ENCODE data around the gene TMEM178B.

TMEM178B gene

DNA sequence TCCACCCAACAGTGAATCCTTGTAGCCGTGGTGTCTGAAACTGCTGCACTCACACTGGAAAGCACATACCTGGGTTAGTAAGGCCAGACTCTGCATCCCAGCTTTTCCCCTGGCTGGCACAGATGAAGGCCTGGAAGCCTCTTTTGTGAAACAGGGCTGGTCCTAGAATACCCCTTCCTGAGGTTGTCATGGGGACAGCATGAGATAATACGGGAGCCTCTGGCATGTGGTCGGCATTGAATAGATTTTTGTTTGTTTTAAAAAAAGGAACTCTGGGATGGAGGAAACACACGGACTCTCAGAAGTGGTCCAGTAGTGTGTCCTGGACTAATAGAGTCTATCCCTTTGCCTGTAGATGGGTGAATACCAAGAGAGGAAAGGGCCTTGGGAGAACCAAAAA lies 129.7 kb downstream of the TMEM178B start:
- TF ChIP-seq POLR2AphosphoS5 (IDR thresholded peaks at IDR 0.05; ENCODE audit: low read depth, low read length) (no peak), FOXP2 (optimal IDR thresholded peaks at IDR 0.05; ENCODE audit: borderline replicate concordance, extremely low read depth, extremely low read length, insufficient read depth) (no peak)

DNA sequence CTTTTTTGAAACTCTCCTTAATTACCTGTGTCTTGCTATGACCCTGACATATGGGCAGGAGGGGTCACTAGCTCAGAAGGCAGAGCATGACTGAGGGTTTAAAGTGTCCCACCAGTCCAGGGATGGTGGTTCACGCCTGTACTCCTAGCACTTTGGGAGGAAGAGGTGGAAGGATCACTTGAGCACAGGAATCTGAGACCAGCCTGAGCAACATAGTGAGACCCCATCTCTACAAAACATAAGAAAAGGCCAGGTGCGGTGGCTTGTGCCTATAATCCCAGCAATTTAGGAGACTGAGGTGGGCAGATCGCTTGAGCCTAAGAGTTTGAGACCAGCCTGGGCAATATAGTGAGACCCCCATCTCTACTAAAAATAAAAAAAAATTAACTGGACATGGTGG lies 133.8 kb downstream of the TMEM178B start:
- no peak for TF ChIP-seq POLR2AphosphoS5 (IDR thresholded peaks at IDR 0.05; ENCODE audit: low read depth, low read length)
- TF ChIP-seq, protein P1, sequence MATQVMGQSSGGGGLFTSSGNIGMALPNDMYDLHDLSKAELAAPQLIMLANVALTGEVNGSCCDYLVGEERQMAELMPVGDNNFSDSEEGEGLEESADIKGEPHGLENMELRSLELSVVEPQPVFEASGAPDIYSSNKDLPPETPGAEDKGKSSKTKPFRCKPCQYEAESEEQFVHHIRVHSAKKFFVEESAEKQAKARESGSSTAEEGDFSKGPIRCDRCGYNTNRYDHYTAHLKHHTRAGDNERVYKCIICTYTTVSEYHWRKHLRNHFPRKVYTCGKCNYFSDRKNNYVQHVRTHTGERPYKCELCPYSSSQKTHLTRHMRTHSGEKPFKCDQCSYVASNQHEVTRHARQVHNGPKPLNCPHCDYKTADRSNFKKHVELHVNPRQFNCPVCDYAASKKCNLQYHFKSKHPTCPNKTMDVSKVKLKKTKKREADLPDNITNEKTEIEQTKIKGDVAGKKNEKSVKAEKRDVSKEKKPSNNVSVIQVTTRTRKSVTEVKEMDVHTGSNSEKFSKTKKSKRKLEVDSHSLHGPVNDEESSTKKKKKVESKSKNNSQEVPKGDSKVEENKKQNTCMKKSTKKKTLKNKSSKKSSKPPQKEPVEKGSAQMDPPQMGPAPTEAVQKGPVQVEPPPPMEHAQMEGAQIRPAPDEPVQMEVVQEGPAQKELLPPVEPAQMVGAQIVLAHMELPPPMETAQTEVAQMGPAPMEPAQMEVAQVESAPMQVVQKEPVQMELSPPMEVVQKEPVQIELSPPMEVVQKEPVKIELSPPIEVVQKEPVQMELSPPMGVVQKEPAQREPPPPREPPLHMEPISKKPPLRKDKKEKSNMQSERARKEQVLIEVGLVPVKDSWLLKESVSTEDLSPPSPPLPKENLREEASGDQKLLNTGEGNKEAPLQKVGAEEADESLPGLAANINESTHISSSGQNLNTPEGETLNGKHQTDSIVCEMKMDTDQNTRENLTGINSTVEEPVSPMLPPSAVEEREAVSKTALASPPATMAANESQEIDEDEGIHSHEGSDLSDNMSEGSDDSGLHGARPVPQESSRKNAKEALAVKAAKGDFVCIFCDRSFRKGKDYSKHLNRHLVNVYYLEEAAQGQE (IDR thresholded peaks at IDR 0.05; ENCODE audit: insufficient read depth in 1 of 2, low read depth in 2 of 2, low read length in 2 of 2): no peak
- no peak for TF ChIP-seq FOXP2 (optimal IDR thresholded peaks at IDR 0.05; ENCODE audit: borderline replicate concordance, extremely low read depth, extremely low read length, insufficient read depth)
- TF ChIP-seq TAF1 (IDR thresholded peaks at IDR 0.05; ENCODE audit: borderline replicate concordance, insufficient read depth, low read length): no peak
- TF ChIP-seq SIN3A (IDR thresholded peaks at IDR 0.05; ENCODE audit: borderline replicate concordance, insufficient read depth, low read length): no peak

DNA sequence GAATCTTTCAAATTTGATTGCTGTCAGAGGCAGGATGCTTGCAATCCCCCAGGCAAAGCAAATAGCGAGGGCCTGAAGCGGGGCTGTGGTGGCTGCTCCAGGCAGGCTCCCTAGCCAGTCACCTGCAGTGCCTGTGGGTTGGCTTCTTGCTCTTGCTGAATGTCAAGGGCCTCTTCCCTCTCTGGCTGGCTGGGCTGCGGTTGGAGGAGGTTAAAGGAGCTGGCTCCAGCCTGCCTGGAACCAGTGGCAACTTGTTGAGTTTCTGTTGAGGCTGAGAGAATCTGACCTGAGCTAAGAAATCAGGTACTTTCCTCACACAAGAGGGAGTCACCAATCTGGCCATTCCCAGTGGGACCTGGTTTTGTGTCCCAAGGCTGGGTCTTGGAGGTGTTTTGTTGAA lies 134.7 kb downstream of the TMEM178B start:
- no peak for TF ChIP-seq SIN3A (IDR thresholded peaks at IDR 0.05; ENCODE audit: borderline replicate concordance, insufficient read depth, low read length)
- TF ChIP-seq, protein P1 (IDR thresholded peaks at IDR 0.05; ENCODE audit: insufficient read depth in 1 of 2, low read depth in 2 of 2, low read length in 2 of 2): no peak
- no peak for TF ChIP-seq FOXP2 (optimal IDR thresholded peaks at IDR 0.05; ENCODE audit: borderline replicate concordance, extremely low read depth, extremely low read length, insufficient read depth)
- no peak for TF ChIP-seq TAF1 (IDR thresholded peaks at IDR 0.05; ENCODE audit: borderline replicate concordance, insufficient read depth, low read length)
- TF ChIP-seq POLR2AphosphoS5 (IDR thresholded peaks at IDR 0.05; ENCODE audit: low read depth, low read length): no peak

DNA sequence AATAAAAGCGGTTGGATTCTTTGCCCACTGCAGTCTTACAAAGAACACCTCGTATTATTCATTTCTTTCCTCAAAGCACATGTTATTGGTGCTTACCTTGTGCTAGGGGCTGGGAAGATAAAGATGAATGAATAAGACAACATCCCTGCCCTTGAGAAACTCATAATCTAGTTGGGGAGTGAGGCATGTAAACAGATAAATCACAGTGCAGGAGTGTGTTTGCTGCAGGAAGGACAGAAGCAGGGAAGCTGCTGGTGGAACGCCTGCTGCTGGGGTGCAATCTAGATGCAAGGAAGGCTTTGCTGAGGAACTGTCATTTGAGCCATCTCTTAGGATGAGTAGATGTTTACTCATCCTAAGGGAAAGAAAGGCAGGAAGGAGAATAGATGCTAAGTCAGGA lies 135.6 kb downstream of the TMEM178B start:
- TF ChIP-seq POLR2AphosphoS5 (IDR thresholded peaks at IDR 0.05; ENCODE audit: low read depth, low read length): no peak
- no peak for TF ChIP-seq SIN3A (IDR thresholded peaks at IDR 0.05; ENCODE audit: borderline replicate concordance, insufficient read depth, low read length)
- TF ChIP-seq FOXP2 (optimal IDR thresholded peaks at IDR 0.05; ENCODE audit: borderline replicate concordance, extremely low read depth, extremely low read length, insufficient read depth): no peak

DNA sequence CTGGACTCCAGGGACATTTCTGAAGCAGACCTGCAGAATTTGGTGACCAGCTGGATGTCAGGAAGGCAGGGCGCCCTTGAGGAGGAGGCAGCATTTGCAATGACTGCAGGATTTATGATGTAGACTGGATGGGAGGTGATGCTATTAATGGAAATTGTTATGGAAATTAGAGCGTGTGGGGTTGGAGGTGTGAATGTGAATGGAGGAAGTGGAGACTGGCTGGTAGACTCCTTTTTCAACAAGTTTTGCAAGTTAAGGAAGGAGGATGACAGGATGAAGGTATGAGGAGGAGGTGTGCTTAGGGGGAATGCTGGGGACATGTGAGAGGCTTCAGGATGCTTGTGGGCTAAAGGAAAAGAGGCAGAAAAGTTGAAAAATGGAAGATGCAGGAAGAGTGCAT lies 137.0 kb downstream of the TMEM178B start:
- TF ChIP-seq, protein P1 (IDR thresholded peaks at IDR 0.05; ENCODE audit: insufficient read depth in 1 of 2, low read depth in 2 of 2, low read length in 2 of 2): no peak
- TF ChIP-seq SIN3A (IDR thresholded peaks at IDR 0.05; ENCODE audit: borderline replicate concordance, insufficient read depth, low read length) (no peak), TAF1 (IDR thresholded peaks at IDR 0.05; ENCODE audit: borderline replicate concordance, insufficient read depth, low read length) (no peak), FOXP2 (optimal IDR thresholded peaks at IDR 0.05; ENCODE audit: borderline replicate concordance, extremely low read depth, extremely low read length, insufficient read depth) (no peak), POLR2AphosphoS5 (IDR thresholded peaks at IDR 0.05; ENCODE audit: low read depth, low read length) (no peak)

DNA sequence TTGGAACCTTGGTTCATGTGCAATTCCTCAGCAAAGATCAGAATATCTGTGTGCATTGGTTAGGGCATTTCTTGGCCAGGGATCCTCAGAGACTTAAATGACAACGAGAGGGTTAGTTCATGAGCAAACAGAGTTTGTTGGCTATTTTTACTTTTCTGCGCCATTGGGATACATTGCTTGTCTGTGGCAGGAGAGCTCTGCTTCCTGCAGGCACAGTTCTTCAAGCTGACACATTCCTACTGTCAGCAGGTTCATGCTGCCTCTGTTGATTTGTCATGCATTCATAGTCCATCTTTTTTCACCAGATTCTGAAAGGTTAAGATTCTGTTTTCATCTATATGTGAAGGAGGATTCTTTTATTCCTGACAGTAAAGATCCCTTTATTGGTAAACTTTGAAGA lies 139.4 kb downstream of the TMEM178B start:
- TF ChIP-seq FOXP2 (optimal IDR thresholded peaks at IDR 0.05; ENCODE audit: borderline replicate concordance, extremely low read depth, extremely low read length, insufficient read depth) (no peak), SIN3A (IDR thresholded peaks at IDR 0.05; ENCODE audit: borderline replicate concordance, insufficient read depth, low read length) (no peak)
- TF ChIP-seq, protein P1 (IDR thresholded peaks at IDR 0.05; ENCODE audit: insufficient read depth in 1 of 2, low read depth in 2 of 2, low read length in 2 of 2): no peak

All from PFSK-1 (cell line).